Endothelial cell of umbilical vein (primary cell): ENCODE results near the gene DVL3. TPM values are rescaled to one million over a fixed set of nuclear protein-coding genes. Genes with fewer than 3 reads are reported as not detected.

Experiments
- BruUV-seq: library from RNA; stranded (reverse); fragments of 400-500 nt; replicated peaks from 2 replicates; lab custom pipeline; 2021; lab: Mats Ljungman, UMichigan
- CTCF ChIA-PET: fragments of 300-600, 350-600 bp; sonication (Branson Sonifier 250); formaldehyde crosslinking; loops from one replicate; lab custom pipeline; 2021; ENCODE audit warnings: antibody characterized with exemption, inconsistent platforms; lab: Charles Lee
- POLR2A ChIA-PET: fragments of 300-600, 350-600 bp; sonication (Branson Sonifier 250); formaldehyde crosslinking; loops from one replicate; lab custom pipeline; 2021; ENCODE audit warnings: antibody characterized with exemption, inconsistent platforms; lab: Charles Lee
- DNase-seq: peaks from one replicate; pipeline ENCODE4 v3.0.0-alpha.2; 2011; ENCODE audit warnings: low read depth, low spot score
- FAIRE-seq: peaks from 2 replicates; lab custom pipeline; 2011; peaks lifted over from hg19 to GRCh38; lab: Jason Lieb, UNC
- H2AFZ ChIP-seq: 2 replicates; pipeline ENCODE4 v1.6.0; 2012; ENCODE audit warnings: low read depth, low read length, control low read depth, inconsistent platforms
- H3K27ac ChIP-seq: 2 replicates; pipeline ENCODE4 v1.5.1; 2011; ENCODE audit warnings: low read depth, mild to moderate bottlenecking, control low read depth, low read length, moderate library complexity; ENCODE audit not compliant: insufficient read depth
- H3K27me3 ChIP-seq, 2 experiments: 2 replicates each; pipeline versions ENCODE4 v1.6.0 to v1.6.1; 2011; ENCODE audit warnings: low read length in 2 of 2, mixed read lengths in 1 of 2; ENCODE audit not compliant: control insufficient read depth in 2 of 2, insufficient read depth in 2 of 2
- H3K36me3 ChIP-seq, 2 experiments: 2 replicates in 1 of 2; 3 replicates in 1 of 2; pipeline ENCODE4 v1.5.1; 2011; ENCODE audit warnings: low read length in 2 of 2, mild to moderate bottlenecking in 1 of 2, moderate library complexity in 1 of 2; ENCODE audit not compliant: control insufficient read depth in 2 of 2, insufficient read depth in 2 of 2; ENCODE audit errors: extremely low read depth in 1 of 2
- H3K4me1 ChIP-seq: 3 replicates; pipeline ENCODE4 v1.5.1; 2011; ENCODE audit warnings: mild to moderate bottlenecking, low read length; ENCODE audit not compliant: control insufficient read depth, insufficient read depth; ENCODE audit errors: extremely low read depth
- H3K4me2 ChIP-seq: 2 replicates; pipeline ENCODE4 v1.6.1; 2011; ENCODE audit warnings: low read length, control low read depth, mixed read lengths; ENCODE audit not compliant: insufficient read depth
- H3K4me3 ChIP-seq, 3 experiments: fragments of 200-600 bp in 1 of 3; sonication (generic), shearing (Covaris generic) in 1 of 3; replicated peaks in 1 of 3; 2 replicates each; pipeline ENCODE4 v1.5.1; 2011 to 2016; ENCODE audit warnings: control low read depth in 3 of 3, low read length in 3 of 3, mild to moderate bottlenecking in 2 of 3, inconsistent platforms in 1 of 3, low read depth in 1 of 3, moderate library complexity in 1 of 3; ENCODE audit not compliant: insufficient read depth in 1 of 3
- H3K79me2 ChIP-seq: 2 replicates; pipeline ENCODE4 v1.6.0; 2012; ENCODE audit warnings: low read length, inconsistent platforms; ENCODE audit not compliant: control insufficient read depth, insufficient read depth
- H3K9ac ChIP-seq: replicated peaks from 2 replicates; pipeline ENCODE3; 2011; ENCODE audit warnings: low read length, control low read depth; ENCODE audit not compliant: insufficient read depth; ENCODE audit errors: extremely low read depth
- H3K9me1 ChIP-seq: replicated peaks from 3 replicates; pipeline ENCODE4 v1.6.0; 2011; ENCODE audit warnings: mild to moderate bottlenecking, low read length; ENCODE audit not compliant: control insufficient read depth, insufficient read depth; ENCODE audit errors: extremely low read depth
- H3K9me3 ChIP-seq: replicated peaks from 2 replicates; pipeline ENCODE4 v1.5.1; 2012; ENCODE audit warnings: low read length, inconsistent platforms; ENCODE audit not compliant: control insufficient read depth, insufficient read depth
- H4K20me1 ChIP-seq: replicated peaks from 2 replicates; pipeline ENCODE3; 2011; ENCODE audit warnings: mild to moderate bottlenecking, low read length; ENCODE audit not compliant: control insufficient read depth, insufficient read depth; ENCODE audit errors: extremely low read depth
- FOS ChIP-seq: IDR thresholded peaks from 2 replicates; pipeline ENCODE4 v1.6.1; 2011; ENCODE audit warnings: mild to moderate bottlenecking, low read length, moderate library complexity, borderline replicate concordance; ENCODE audit not compliant: insufficient read depth
- MAX ChIP-seq: IDR thresholded peaks from 2 replicates; pipeline ENCODE4 v1.6.1; 2011; ENCODE audit not compliant: insufficient read depth, insufficient read length
- POLR2A ChIP-seq: IDR thresholded peaks from 2 replicates; pipeline ENCODE4 v1.6.1; 2012; ENCODE audit warnings: low read depth, mild to moderate bottlenecking, control low read depth, low read length
- POLR2AphosphoS5 ChIP-seq: IDR thresholded peaks from 2 replicates; pipeline ENCODE4 v1.6.1; 2012; ENCODE audit warnings: low read depth, mild to moderate bottlenecking, control low read depth, low read length, moderate library complexity; ENCODE audit not compliant: insufficient read depth
- dilution Hi-C: fragments of 300-500 bp; cut with MboI; formaldehyde crosslinking; loops from one replicate; pipeline ENCODE4 v1.15.0; 2019; ENCODE audit warnings: low sequenced_read_pairs; ENCODE audit not compliant: extremely low pct_ligation_motif_present
- intact Hi-C: fragments of 100-400 bp; cut with micrococcal nuclease; formaldehyde crosslinking; loops from one replicate; pipeline ENCODE4 v1.10.0; 2022
- polyA plus RNA-seq, 4 experiments: library from polyadenylated mRNA; depleted of rRNA in 3 of 4; stranded (reverse) in 3 of 4; unstranded in 1 of 4; fragments of >200 nt; gene quantifications; 2 replicates each; pipeline versions ENCODE4 v1.2.1 to v1.2.3, GENCODE V29; 2011 to 2012; ENCODE audit warnings: missing spikeins in 1 of 4
- total RNA-seq: library from RNA; stranded (reverse); gene quantifications from 2 replicates; pipeline ENCODE4 v1.2.3, GENCODE V29; 2021

Gene DVL3
- total and polyA plus RNA-seq, 2 donors (not counting 3 experiments of a cell fraction or from before 2014, with no cell fraction given): 43.8 to 59.0 TPM

GRCh38 chr3:184176377-184177330 lies 21.5 kb downstream of the DVL3 start:
- peak; percentile 90 for DNase-seq
- CTCF ChIA-PET: interaction anchor here (0.6 to 1.6 kb wide), 11 partner anchors 8 to 384 kb away, joined by 3 to 14 read pairs (median 4); partner anchors contain the start of genes ABCF3, EEF1AKMT4 and EIF2B5
- TF ChIP-seq POLR2A: peak; percentile 50
- peak; percentile 52 for TF ChIP-seq FOS
- TF ChIP-seq MAX: no peak
- TF ChIP-seq POLR2AphosphoS5: peak; percentile 54
- POLR2A ChIA-PET: interaction anchor here (0.5 to 1.0 kb wide), 2 partner anchors 9 to 119 kb away, joined by 4 to 5 read pairs; partner anchors contain the start of gene ABCF3
- Histone ChIP-seq H4K20me1 (no peaks in the 10 kb centered on the region), H3K9ac (peak overlapping the region; percentile 86), H3K4me1 (peaks cover 28% of the 10 kb centered on the region), H3K9me3 (no peaks in the 10 kb centered on the region), H3K27ac (peak overlapping the region; percentile 73), H3K79me2 (peaks cover 41% of the 10 kb centered on the region), H3K36me3 (peaks cover 28 to 43% of the 10 kb centered on the region in 2 experiments), H3K9me1 (no peaks in the 10 kb centered on the region), H3K4me3 (peak overlapping the region; percentile 84 to 97 (median 87)), H2AFZ (no peak overlapping the region), H3K27me3 (no peaks in the 10 kb centered on the region), H3K4me2 (peak overlapping the region; percentile 81)
- dilution Hi-C loops: no loop called here
- intact Hi-C loops: loop anchor here (1.0 to 5.0 kb wide), 3 partner anchors 9 to 136 kb away; partner anchors contain the start of genes EIF2B5 and EIF4G1
- peak; percentile 98 for FAIRE-seq
- BruUV-seq: no TSS peak

GRCh38 chr3:184177331-184177731 lies 22.2 kb downstream of the DVL3 start:
- Histone ChIP-seq H3K9me3 (no peaks in the 10 kb centered on the region), H3K36me3 (peaks cover 34 to 47% of the 10 kb centered on the region in 2 experiments), H3K9ac (peak overlapping the region; percentile 2), H4K20me1 (no peaks in the 10 kb centered on the region), H3K4me1 (peaks cover 28% of the 10 kb centered on the region), H3K27ac (peak overlapping the region; percentile 14), H3K4me3 (peak overlapping the region in 2 of 3 experiments; percentile 84 to 97), H3K79me2 (peaks cover 41% of the 10 kb centered on the region), H3K27me3 (no peaks in the 10 kb centered on the region), H2AFZ (no peak overlapping the region), H3K4me2 (peak overlapping the region; percentile 81), H3K9me1 (no peaks in the 10 kb centered on the region)
- CTCF ChIA-PET: interaction anchor here (1.2 to 1.6 kb wide), 7 partner anchors 8 to 72 kb away, joined by 3 to 14 read pairs (median 6); partner anchors contain the start of genes ABCF3 and EEF1AKMT4
- dilution Hi-C loops: no loop called here
- TF ChIP-seq FOS (no peak), POLR2A (no peak)
- POLR2A ChIA-PET: no interaction called here
- BruUV-seq: no TSS peak
- peak; percentile 59 for FAIRE-seq
- peak; percentile 56 for DNase-seq
- intact Hi-C loops: loop anchor here (5.0 kb wide), 1 partner anchor 135 kb away; the partner anchor contains the start of gene EIF4G1
